DND-41 (cell line): ENCODE results near the gene MMP25.

ENCODE experiments used
- CTCF ChIP-seq: IDR thresholded peaks from 2 replicates; pipeline ENCODE4 v1.5.1; 2012; ENCODE audit warnings: borderline replicate concordance, low read length, moderate library complexity, mild to moderate bottlenecking; ENCODE audit not compliant: poor library complexity, severe bottlenecking; ENCODE audit errors: extremely low read depth
- EZH2 ChIP-seq: IDR thresholded peaks from 3 replicates; pipeline ENCODE4 v1.6.1; 2012; ENCODE audit warnings: borderline replicate concordance, low read depth, mild to moderate bottlenecking, moderate library complexity, low read length, inconsistent platforms; ENCODE audit not compliant: severe bottlenecking

DNA sequence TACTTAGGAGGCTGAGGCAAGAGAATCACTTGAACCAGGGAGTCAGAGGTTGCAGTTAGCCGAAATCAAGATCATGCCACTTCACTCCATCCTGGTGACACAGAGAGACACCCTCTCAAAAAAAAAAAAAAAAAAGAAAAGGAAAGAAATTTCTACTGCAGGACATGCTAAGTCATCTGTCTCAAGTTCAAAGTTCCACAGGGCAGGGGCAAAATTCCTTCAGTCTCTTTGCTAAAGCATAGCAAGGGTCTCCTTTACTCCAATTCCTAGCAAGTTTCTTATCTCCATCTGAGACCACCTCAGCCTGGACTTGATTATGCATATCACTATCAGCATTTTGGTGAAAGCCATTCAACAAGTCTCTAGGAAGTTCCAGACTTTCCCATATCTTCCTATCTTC, 38.1 kb downstream of the MMP25 start:
- no peak for TF ChIP-seq CTCF
- no peak for TF ChIP-seq EZH2
